K562 (cell line): ENCODE results near the gene SLC16A13. TPM values are rescaled to one million over a fixed set of nuclear protein-coding genes. Genes with fewer than 3 reads are reported as not detected.

Source experiments
- BCL6 ChIP-seq: fragments of 250-450 bp; sonication (Bioruptor Pico); IDR thresholded peaks from 2 replicates; pipeline ENCODE4 v1.4.0; 2020
- BMI1 ChIP-seq: fragments of 150-350 bp; IDR thresholded peaks from 2 replicates; pipeline ENCODE4 v1.6.1; 2014; ENCODE audit warnings: low read length
- DPF2 ChIP-seq: fragments of 450-650 bp; IDR thresholded peaks from 2 replicates; pipeline ENCODE4 v1.6.1; 2016
- FOXP1 ChIP-seq: sonication (generic); formaldehyde crosslinking; IDR thresholded peaks from 2 replicates; pipeline ENCODE4 v1.8.0; 2022; ENCODE audit warnings: mild to moderate bottlenecking, missing genetic modification reagents
- NFIX ChIP-seq: fragments of 250-450 bp; sonication (Bioruptor Pico); IDR thresholded peaks from 2 replicates; pipeline ENCODE4 v1.4.0; 2020; ENCODE audit warnings: low read depth, mild to moderate bottlenecking, moderate library complexity
- SIN3B ChIP-seq: fragments of 450-650 bp; IDR thresholded peaks from 2 replicates; pipeline ENCODE4 v1.6.1; 2017; ENCODE audit warnings: low read depth, mild to moderate bottlenecking, moderate library complexity
- SMARCE1 ChIP-seq: fragments of 450-650 bp; IDR thresholded peaks from 2 replicates; pipeline ENCODE4 v1.7.1; 2016; ENCODE audit warnings: mild to moderate bottlenecking
- SUPT5H ChIP-seq: fragments of 450-650 bp; IDR thresholded peaks from 2 replicates; pipeline ENCODE4 v1.6.1; 2016
- TEAD4 ChIP-seq, 2 experiments: sonication (generic) in 1 of 2; formaldehyde crosslinking in 1 of 2; IDR thresholded peaks; 2 replicates each; pipeline versions ENCODE4 v1.6.1 to v1.8.0; 2012 to 2022; ENCODE audit warnings: borderline replicate concordance in 1 of 2, inconsistent platforms in 1 of 2, low read length in 1 of 2, mild to moderate bottlenecking in 1 of 2, missing genetic modification reagents in 1 of 2
- THRB ChIP-seq: fragments of 450-650 bp; formaldehyde crosslinking; conservative IDR thresholded peaks from 2 replicates; pipeline ENCODE4 v1.4.0; 2022; ENCODE audit warnings: mild to moderate bottlenecking, missing genetic modification characterization
- UBTF ChIP-seq, 2 experiments: IDR thresholded peaks; 2 replicates each; pipeline ENCODE4 v1.6.1; 2012; ENCODE audit warnings: improper control_type of control experiment in 2 of 2, low read depth in 2 of 2, low read length in 2 of 2, borderline replicate concordance in 1 of 2
- ZBTB11 ChIP-seq, 3 experiments: fragments of 200-800 bp in 1 of 3; fragments of 250-450 bp in 1 of 3; fragments of 450-650 bp in 1 of 3; sonication (Bioruptor Pico) in 1 of 3; sonication (Bioruptor generic) in 1 of 3; formaldehyde crosslinking in 1 of 3; IDR thresholded peaks; 2 replicates each; pipeline versions ENCODE4 v1.6.1 to v1.8.0; 2016 to 2022; ENCODE audit warnings: mild to moderate bottlenecking in 2 of 3, missing genetic modification characterization in 2 of 3, missing compliant biosample characterization in 1 of 3, moderate library complexity in 1 of 3
- ZKSCAN1 ChIP-seq: fragments of 150-350 bp; IDR thresholded peaks from 2 replicates; pipeline ENCODE4 v1.6.1; 2016; ENCODE audit warnings: low read depth, low read length
- ZNF512 ChIP-seq: IDR thresholded peaks from 2 replicates; pipeline ENCODE4 v1.6.1; 2016; ENCODE audit warnings: missing genetic modification characterization, missing compliant biosample characterization
- ZNF592 ChIP-seq: fragments of 450-650 bp; IDR thresholded peaks from 2 replicates; pipeline ENCODE4 v1.6.1; 2017; ENCODE audit warnings: antibody characterized with exemption, mild to moderate bottlenecking
- polyA plus RNA-seq, 8 experiments: library from polyadenylated mRNA; depleted of rRNA in 4 of 8; stranded (reverse) in 5 of 8; unstranded in 3 of 8; fragments of >200 nt; fragmentation: Nextera tagmentation in 2 of 8; fragmentation: Illumina TruSeq in 1 of 8; extraction: Ambion mirVana in 2 of 8; extraction: Trizol in 1 of 8; gene quantifications; 2 replicates each; pipeline versions ENCODE4 v1.2.1 to v1.2.3, GENCODE V29; 2011 to 2014; ENCODE audit warnings: inconsistent platforms in 1 of 8, missing spikeins in 1 of 8
- total RNA-seq, 7 experiments: library from RNA; depleted of rRNA in 6 of 7; stranded (reverse); fragments of >200 nt in 6 of 7; fragmentation: Illumina TruSeq in 2 of 7; extraction: Trizol in 2 of 7; gene quantifications; 2 replicates each; pipeline versions ENCODE4 v1.2.1 to v1.2.3, GENCODE V29; 2011 to 2021; ENCODE audit warnings: low replicate concordance in 1 of 7

SLC16A13 gene
- total and polyA plus RNA-seq, 9 of the 15 experiments (the other 6 are each of a cell fraction or from before 2014, with no cell fraction given) = 0.04 to 5.6 (median 0.87) TPM

- TF ChIP-seq ZBTB11 (CRISPR knock-in tag; IDR thresholded peaks at IDR 0.05) (0 out of 6 replicates have a peak, but pooled peaks of 1 of the 3 experiments have one; percentile 10), THRB (no peak), FOXP1 (CRISPR knock-in tag) (no peak), DPF2 (peak; percentile 65), TEAD4 (IDR thresholded peaks at IDR 0.05; ENCODE audit: low read length) (no peak), TEAD4 (CRISPR knock-in tag; IDR thresholded peaks at IDR 0.05; ENCODE audit: borderline replicate concordance) (no peak), BCL6 (no peak), ZKSCAN1 (no peak), ZNF592 (peak; percentile 98), ZNF512 (no peak), UBTF (IDR thresholded peaks at IDR 0.05; ENCODE audit: borderline replicate concordance in 1 of 2, low read depth in 2 of 2, low read length in 2 of 2) (no peak), SIN3B (no peak), SUPT5H (no peak), SMARCE1 (peak; percentile 22; the same call in 1 of the 2 replicates), BMI1 (no peak), NFIX (CRISPR knock-in tag) (no peak)
These were observed 41.7 kb upstream of the SLC16A13 start (continued) for GRCh38 chr17:6994118-6994598.
